Measurements from ENCODE around the gene GPR153.

GPR153 gene

GRCh38 chr1:6282577-6283270, 21.8 kb upstream of the GPR153 start:
- H3K4me1 ChIP-seq (ENCODE audit: insufficient read depth, low read length) = no peaks in the 10 kb centered on the region
- H3K36me3 ChIP-seq (ENCODE audit: insufficient read depth, low read depth, low read length) = peaks cover 6% of the 10 kb centered on the region; the same call in 1 of the 2 replicates
- H3K4me3 ChIP-seq (ENCODE audit: low read length) = no peak overlapping the region
- no peaks in the 10 kb centered on the region for H3K27me3 ChIP-seq (ENCODE audit: insufficient read depth, low read length)
- no peaks in the 10 kb centered on the region for H3K9me3 ChIP-seq (ENCODE audit: insufficient read depth, low read depth, low read length)
- no peak overlapping the region for H3K9ac ChIP-seq (ENCODE audit: low read depth, low read length)
- H3K27ac ChIP-seq (ENCODE audit: low read length) = no peak overlapping the region

- Histone ChIP-seq H3K27ac (ENCODE audit: low read length) (no peak overlapping the region), H3K9me3 (ENCODE audit: insufficient read depth, low read depth, low read length) (no peaks in the 10 kb centered on the region), H3K4me1 (ENCODE audit: insufficient read depth, low read length) (peaks cover under 1% of the 10 kb centered on the region), H3K9ac (ENCODE audit: low read depth, low read length) (no peak overlapping the region), H3K36me3 (ENCODE audit: insufficient read depth, low read depth, low read length) (no peaks in the 10 kb centered on the region), H3K27me3 (ENCODE audit: insufficient read depth, low read length) (no peaks in the 10 kb centered on the region), H3K4me3 (ENCODE audit: low read length) (no peak overlapping the region)
These were observed 20.9 kb upstream of the GPR153 start for GRCh38 chr1:6281511-6282402.

GRCh38 chr1:6280761-6281451, 20.0 kb upstream of the GPR153 start:
- Histone ChIP-seq H3K9me3 (ENCODE audit: insufficient read depth, low read depth, low read length) (no peaks in the 10 kb centered on the region), H3K4me1 (ENCODE audit: insufficient read depth, low read length) (peaks cover 6% of the 10 kb centered on the region)

GRCh38 chr1:6279613-6280383, 18.9 kb upstream of the GPR153 start:
- Histone ChIP-seq H3K27me3 (ENCODE audit: insufficient read depth, low read length) (no peaks in the 10 kb centered on the region), H3K27ac (ENCODE audit: low read length) (no peak overlapping the region), H3K4me3 (ENCODE audit: low read length) (no peak overlapping the region), H3K4me1 (ENCODE audit: insufficient read depth, low read length) (peaks cover 6% of the 10 kb centered on the region), H3K9ac (ENCODE audit: low read depth, low read length) (no peak overlapping the region), H3K9me3 (ENCODE audit: insufficient read depth, low read depth, low read length) (no peaks in the 10 kb centered on the region), H3K36me3 (ENCODE audit: insufficient read depth, low read depth, low read length) (no peaks in the 10 kb centered on the region)

More at GRCh38 chr1:6280761-6281451, 20.0 kb upstream of the GPR153 start:
- Histone ChIP-seq H3K27me3 (ENCODE audit: insufficient read depth, low read length) (no peaks in the 10 kb centered on the region), H3K4me3 (ENCODE audit: low read length) (no peak overlapping the region), H3K36me3 (ENCODE audit: insufficient read depth, low read depth, low read length) (no peaks in the 10 kb centered on the region), H3K9ac (ENCODE audit: low read depth, low read length) (no peak overlapping the region), H3K27ac (ENCODE audit: low read length) (no peak overlapping the region)

- H3K9ac ChIP-seq (ENCODE audit: low read depth, low read length) = no peak overlapping the region
- H3K27me3 ChIP-seq (ENCODE audit: insufficient read depth, low read length) = no peaks in the 10 kb centered on the region
- H3K4me3 ChIP-seq (ENCODE audit: low read length) = no peak overlapping the region
- no peak overlapping the region for H3K27ac ChIP-seq (ENCODE audit: low read length)
- peaks cover 6% of the 10 kb centered on the region for H3K4me1 ChIP-seq (ENCODE audit: insufficient read depth, low read length)
- no peaks in the 10 kb centered on the region for H3K9me3 ChIP-seq (ENCODE audit: insufficient read depth, low read depth, low read length)
- no peaks in the 10 kb centered on the region for H3K36me3 ChIP-seq (ENCODE audit: insufficient read depth, low read depth, low read length)
These were observed 18.2 kb upstream of the GPR153 start for GRCh38 chr1:6279066-6279465.

- Histone ChIP-seq H3K27ac (ENCODE audit: low read length) (no peak overlapping the region), H3K27me3 (ENCODE audit: insufficient read depth, low read length) (no peaks in the 10 kb centered on the region), H3K9ac (ENCODE audit: low read depth, low read length) (no peak overlapping the region), H3K9me3 (ENCODE audit: insufficient read depth, low read depth, low read length) (no peaks in the 10 kb centered on the region), H3K4me1 (ENCODE audit: insufficient read depth, low read length) (peaks cover 10% of the 10 kb centered on the region), H3K36me3 (ENCODE audit: insufficient read depth, low read depth, low read length) (no peaks in the 10 kb centered on the region), H3K4me3 (ENCODE audit: low read length) (no peak overlapping the region)
These were observed 17.4 kb upstream of the GPR153 start for GRCh38 chr1:6278263-6278662.

- H3K36me3 ChIP-seq (ENCODE audit: insufficient read depth, low read depth, low read length) = no peaks in the 10 kb centered on the region
- no peak overlapping the region for H3K27ac ChIP-seq (ENCODE audit: low read length)
- peaks cover 16% of the 10 kb centered on the region for H3K4me1 ChIP-seq (ENCODE audit: insufficient read depth, low read length)
- H3K4me3 ChIP-seq (ENCODE audit: low read length) = no peak overlapping the region
- no peaks in the 10 kb centered on the region for H3K27me3 ChIP-seq (ENCODE audit: insufficient read depth, low read length)
- no peak overlapping the region for H3K9ac ChIP-seq (ENCODE audit: low read depth, low read length)
- no peaks in the 10 kb centered on the region for H3K9me3 ChIP-seq (ENCODE audit: insufficient read depth, low read depth, low read length)
These were observed 16.1 kb upstream of the GPR153 start for GRCh38 chr1:6276811-6277555.

GRCh38 chr1:6275826-6276782, 15.2 kb upstream of the GPR153 start:
- Histone ChIP-seq H3K27ac (ENCODE audit: low read length) (no peak overlapping the region), H3K27me3 (ENCODE audit: insufficient read depth, low read length) (no peaks in the 10 kb centered on the region), H3K9ac (ENCODE audit: low read depth, low read length) (no peak overlapping the region), H3K36me3 (ENCODE audit: insufficient read depth, low read depth, low read length) (no peaks in the 10 kb centered on the region), H3K4me3 (ENCODE audit: low read length) (no peak overlapping the region), H3K4me1 (ENCODE audit: insufficient read depth, low read length) (peaks cover 16% of the 10 kb centered on the region), H3K9me3 (ENCODE audit: insufficient read depth, low read depth, low read length) (no peaks in the 10 kb centered on the region)

GRCh38 chr1:6274622-6275139, 13.8 kb upstream of the GPR153 start:
- Histone ChIP-seq H3K9ac (ENCODE audit: low read depth, low read length) (no peak overlapping the region), H3K4me3 (ENCODE audit: low read length) (no peak overlapping the region), H3K4me1 (ENCODE audit: insufficient read depth, low read length) (peaks cover 16% of the 10 kb centered on the region), H3K9me3 (ENCODE audit: insufficient read depth, low read depth, low read length) (no peaks in the 10 kb centered on the region), H3K36me3 (ENCODE audit: insufficient read depth, low read depth, low read length) (no peaks in the 10 kb centered on the region), H3K27ac (ENCODE audit: low read length) (no peak overlapping the region), H3K27me3 (ENCODE audit: insufficient read depth, low read length) (no peaks in the 10 kb centered on the region)

- Histone ChIP-seq H3K9ac (ENCODE audit: low read depth, low read length) (no peak overlapping the region), H3K27ac (ENCODE audit: low read length) (no peak overlapping the region)
These were observed 13.2 kb upstream of the GPR153 start for GRCh38 chr1:6274102-6274501.

More at GRCh38 chr1:6274102-6274501, 13.2 kb upstream of the GPR153 start:
- H3K9me3 ChIP-seq (ENCODE audit: insufficient read depth, low read depth, low read length) = no peaks in the 10 kb centered on the region
- H3K36me3 ChIP-seq (ENCODE audit: insufficient read depth, low read depth, low read length) = no peaks in the 10 kb centered on the region
- no peak overlapping the region for H3K4me3 ChIP-seq (ENCODE audit: low read length)
- peaks cover 16% of the 10 kb centered on the region for H3K4me1 ChIP-seq (ENCODE audit: insufficient read depth, low read length)
- H3K27me3 ChIP-seq (ENCODE audit: insufficient read depth, low read length) = no peaks in the 10 kb centered on the region
